GM12874 (cell line): ENCODE data around the gene DGKI.

Experiments used
- CTCF ChIP-seq: IDR thresholded peaks from 2 replicates; pipeline ENCODE4 v1.5.1; 2011; ENCODE audit warnings: low read depth, mild to moderate bottlenecking, control low read depth, low read length, moderate library complexity; ENCODE audit not compliant: insufficient read depth

Gene DGKI

DNA sequence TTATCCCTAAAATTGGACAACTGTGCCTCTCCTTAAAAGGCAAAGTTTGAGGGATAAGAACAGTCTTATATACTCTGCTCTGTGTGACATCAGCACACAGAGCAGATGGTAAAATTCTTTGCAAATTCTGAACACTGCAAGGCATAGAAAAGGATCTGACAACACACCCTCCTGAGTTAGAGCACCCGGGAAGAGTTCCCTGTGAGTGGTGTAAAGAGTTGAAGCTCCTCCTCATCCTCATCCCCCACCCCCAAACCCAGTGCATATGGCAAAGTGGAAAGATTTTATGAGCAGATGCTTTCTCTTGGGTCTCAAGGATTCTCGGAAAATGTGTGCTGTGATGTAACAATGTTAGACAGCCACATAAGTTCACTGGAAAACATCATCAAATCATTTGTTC is 40.0 kb upstream of the DGKI start:
- no peak for TF ChIP-seq CTCF

DNA sequence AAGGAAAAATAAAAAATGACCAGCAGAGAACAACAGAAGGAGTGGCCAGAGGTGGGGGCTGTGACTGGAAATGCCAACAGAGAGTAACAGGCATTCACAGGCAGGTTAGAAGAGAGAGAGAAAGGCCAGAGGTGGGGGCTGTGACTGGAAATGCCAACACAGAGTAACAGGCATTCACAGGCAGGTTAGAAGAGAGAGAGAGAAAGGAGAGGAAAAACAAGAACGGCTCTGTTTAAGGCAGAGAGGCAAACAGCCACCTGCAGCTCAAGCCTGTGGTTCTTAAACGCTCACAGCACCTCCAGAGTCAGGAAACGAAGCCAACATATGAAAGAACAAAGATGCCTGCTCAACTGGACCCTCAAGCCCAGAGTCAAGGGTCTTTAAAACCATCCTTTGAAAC is 39.5 kb upstream of the DGKI start:
- TF ChIP-seq CTCF, result no peak

- TF ChIP-seq CTCF, result no peak
Observed at GRCh38 chr7:137885678-137886077, 38.9 kb upstream of the DGKI start.

DNA sequence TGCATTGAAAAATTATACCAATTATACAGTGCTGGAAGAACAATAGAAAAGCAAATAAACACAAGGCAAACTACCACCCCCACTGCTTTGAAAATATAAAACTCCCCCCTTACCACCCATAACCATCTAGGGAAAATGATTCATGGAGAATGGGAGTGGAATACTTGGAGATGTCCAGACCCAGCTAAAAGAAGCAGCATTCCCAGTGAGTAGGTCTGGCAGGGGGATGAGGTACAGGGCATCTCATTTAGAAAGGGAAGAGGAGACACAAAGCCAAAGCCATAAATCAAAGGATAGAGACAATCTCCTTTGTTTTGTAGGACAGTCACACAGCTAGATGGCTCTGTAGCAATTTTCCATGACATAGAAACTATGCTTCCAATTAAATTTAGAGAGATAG is 36.0 kb upstream of the DGKI start:
- TF ChIP-seq CTCF, result no peak

DNA sequence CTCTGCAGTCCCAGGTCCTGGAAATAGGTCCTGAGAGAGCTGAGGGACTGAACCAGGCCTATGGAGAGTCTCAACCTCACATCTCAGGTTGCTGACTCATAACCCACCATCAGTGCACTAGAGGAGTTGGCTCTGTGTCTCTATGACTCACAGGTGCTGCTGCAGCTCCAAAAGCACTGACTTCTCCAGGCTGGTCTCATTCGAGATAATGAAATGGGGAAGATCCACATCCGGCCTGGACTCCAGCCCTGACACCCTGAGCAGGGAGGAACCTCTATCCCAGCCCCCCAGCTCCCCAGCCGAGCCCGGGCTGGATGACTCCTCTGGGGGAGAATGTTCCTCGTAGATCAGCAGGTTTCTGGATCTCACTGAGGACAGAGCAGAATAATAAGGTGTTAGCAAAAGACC is 35.5 kb upstream of the DGKI start:
- no peak for TF ChIP-seq CTCF

DNA sequence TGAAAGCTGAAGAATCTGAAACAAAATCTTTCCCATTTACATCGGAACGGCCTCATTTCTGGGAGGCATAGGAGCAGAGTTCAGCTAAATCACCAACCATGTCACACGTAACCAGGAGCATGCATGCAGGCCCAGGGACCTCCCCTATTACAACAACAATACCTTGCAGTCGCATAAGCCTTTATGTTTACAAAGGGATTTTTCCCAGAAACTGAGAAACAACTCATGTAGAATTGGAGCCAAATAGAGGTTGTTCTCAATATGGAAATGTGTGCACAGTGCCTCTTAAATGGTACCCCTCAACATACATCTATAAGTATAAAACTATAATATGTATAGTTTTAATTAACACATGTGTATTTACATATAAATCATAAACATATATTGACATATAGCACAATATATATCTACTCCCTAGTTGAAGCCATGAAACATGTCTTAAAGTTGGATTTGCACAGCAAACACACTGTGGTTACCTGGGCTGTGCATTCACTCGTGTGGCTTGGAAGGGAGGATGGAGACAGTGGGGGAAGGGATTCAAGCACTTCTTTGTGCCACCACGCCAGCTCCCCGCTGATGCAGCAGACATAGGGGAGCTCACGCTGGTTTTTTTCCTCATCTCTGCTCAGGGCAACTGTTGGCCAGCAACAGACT is 35.0 kb upstream of the DGKI start:
- TF ChIP-seq CTCF, result no peak

DNA sequence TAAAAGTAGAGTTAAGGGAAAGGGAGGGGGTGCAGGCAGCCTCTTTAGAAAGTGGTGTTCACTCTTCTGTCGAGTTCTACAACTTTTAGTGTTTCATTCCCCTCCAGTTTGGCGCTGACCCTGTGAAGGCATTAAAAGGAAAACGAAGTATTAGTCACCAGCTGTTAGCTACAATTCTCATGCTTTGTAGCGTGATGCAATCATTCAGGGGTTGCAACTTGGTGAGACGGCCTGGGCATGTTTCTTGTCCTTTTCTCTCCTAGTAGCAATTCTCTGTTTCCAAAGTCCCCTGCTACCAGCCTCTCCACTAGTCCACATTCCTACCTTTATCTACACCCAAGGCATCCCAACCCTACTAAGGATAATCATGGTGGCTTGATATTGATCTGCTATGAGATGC is 33.7 kb upstream of the DGKI start:
- no peak for TF ChIP-seq CTCF
